ENCODE results near the gene C19orf18.

GRCh38 chr19:57949296-57949695 is 25.0 kb downstream of the C19orf18 start:
- TF ChIP-seq CTCF (IDR thresholded peaks at IDR 0.05): no peak
- no peak for TF ChIP-seq EZH2 (IDR thresholded peaks at IDR 0.05)
- no peak for TF ChIP-seq EZH2phosphoT487 (IDR thresholded peaks at IDR 0.05)
